B cell (primary cell): ENCODE data around the gene SLC35B2.

ENCODE experiments used
- CTCF ChIP-seq: fragments of 200-600 bp; IDR thresholded peaks from one replicate; pipeline ENCODE4 v1.8.0; 2022; ENCODE audit warnings: antibody characterized with exemption, mild to moderate bottlenecking
- EZH2 ChIP-seq: IDR thresholded peaks from 2 replicates; pipeline ENCODE4 v1.6.1; 2012; ENCODE audit warnings: borderline replicate concordance, low read depth, mild to moderate bottlenecking, moderate library complexity, low read length; ENCODE audit not compliant: insufficient read depth, poor library complexity, severe bottlenecking

- no peak for TF ChIP-seq CTCF
- no peak for TF ChIP-seq EZH2
These were observed 5.5 kb downstream of the SLC35B2 start for GRCh38 chr6:44251576-44252524.
